HL-60 (cell line): Measurements from ENCODE around the gene SEC14L2.

ENCODE experiments used
- DNase-seq, 2 experiments: peaks; one replicate each; pipeline ENCODE4 v3.0.0-alpha.2; 2010 to 2020; ENCODE audit warnings: low read depth in 1 of 2, low spot score in 1 of 2
- H3K27ac ChIP-seq: fragments of 250-450 bp; sonication (Bioruptor Pico); replicated peaks from 2 replicates; pipeline ENCODE4 v1.5.1; 2020; ENCODE audit warnings: mild to moderate bottlenecking, moderate library complexity
- H3K27me3 ChIP-seq: fragments of 250-450 bp; sonication (Bioruptor Pico); 2 replicates; pipeline ENCODE4 v1.5.1; 2021; ENCODE audit warnings: mild to moderate bottlenecking, moderate library complexity; ENCODE audit not compliant: insufficient read depth, poor library complexity, severe bottlenecking
- H3K4me3 ChIP-seq: replicated peaks from 2 replicates; pipeline ENCODE4 v1.5.1; 2011; ENCODE audit warnings: mild to moderate bottlenecking, control low read depth, low read length; ENCODE audit not compliant: insufficient read depth
- GABPA ChIP-seq: IDR thresholded peaks from 2 replicates; pipeline ENCODE4 v1.6.1; 2012; ENCODE audit warnings: low read depth
- POLR2AphosphoS5 ChIP-seq: IDR thresholded peaks from 2 replicates; pipeline ENCODE4 v1.6.1; 2012; ENCODE audit warnings: low read depth
- SPI1 ChIP-seq: IDR thresholded peaks from 2 replicates; pipeline ENCODE4 v1.6.1; 2012; ENCODE audit warnings: low read depth, mild to moderate bottlenecking, borderline replicate concordance
- TF ChIP-seq, protein P1 (sequence below): IDR thresholded peaks from 2 replicates; pipeline ENCODE4 v1.6.1; 2012; ENCODE audit warnings: low read depth; ENCODE audit not compliant: insufficient replicate concordance
- TF ChIP-seq, protein P2 (sequence below): IDR thresholded peaks from one replicate; pipeline ENCODE4 v1.5.1; 2011; ENCODE audit warnings: low read length, control low read depth, inconsistent platforms; ENCODE audit not compliant: insufficient read depth

Gene SEC14L2

DNA sequence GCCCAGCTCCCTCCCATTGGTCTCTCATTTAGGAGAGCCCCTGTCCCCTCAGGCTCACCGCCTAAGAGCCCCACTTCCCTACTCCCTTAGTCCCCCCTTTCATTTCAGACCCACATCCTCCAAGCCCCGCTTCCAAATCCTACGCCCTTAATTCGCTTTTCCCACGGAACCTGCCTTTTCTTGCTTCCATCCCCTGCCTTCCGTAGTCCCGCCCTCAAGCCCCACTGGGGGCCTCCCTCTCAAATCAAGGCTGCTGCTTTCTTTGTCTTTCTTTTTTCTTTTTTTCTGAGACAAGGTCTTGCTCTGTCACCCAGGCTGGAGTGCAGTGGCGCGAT is 39.6 kb upstream of the SEC14L2 start:
- peak overlapping the region; percentile 97 for H3K27ac ChIP-seq
- peak overlapping the region; percentile 91 for H3K4me3 ChIP-seq
- no peaks in the 10 kb centered on the region for H3K27me3 ChIP-seq
- TF ChIP-seq GABPA, result no peak
- no peak for DNase-seq

DNA sequence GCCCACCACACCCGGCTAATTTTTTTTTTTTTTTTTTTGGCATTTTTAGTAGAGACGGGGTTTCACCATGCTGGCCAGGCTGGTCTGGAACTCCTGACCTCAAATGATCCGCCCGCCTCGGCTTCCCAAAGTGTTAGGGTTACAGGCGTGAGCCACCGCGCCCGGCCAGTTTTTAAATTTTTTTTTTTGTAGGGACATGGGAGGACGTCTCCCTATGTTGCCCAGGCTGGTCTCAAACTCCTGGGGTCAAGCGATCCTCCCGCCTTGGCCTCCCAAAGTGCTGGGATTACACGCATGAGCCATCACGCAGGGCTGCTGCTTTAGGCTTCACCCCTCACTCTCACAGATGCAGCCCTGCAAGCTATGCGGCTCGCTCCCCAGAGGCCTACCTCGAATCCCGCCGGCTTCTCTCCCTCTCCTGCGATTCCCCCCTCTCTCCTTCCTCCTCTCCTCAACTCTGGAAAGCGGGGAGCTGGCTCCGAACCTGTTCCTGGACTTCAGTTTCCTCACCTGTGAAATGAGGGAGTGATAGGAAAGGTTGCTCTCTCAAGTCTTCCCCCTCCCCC is 39.1 kb upstream of the SEC14L2 start:
- no peaks in the 10 kb centered on the region for H3K27me3 ChIP-seq
- H3K27ac ChIP-seq, result no peak overlapping the region
- no peak overlapping the region for H3K4me3 ChIP-seq
- TF ChIP-seq, protein P1, sequence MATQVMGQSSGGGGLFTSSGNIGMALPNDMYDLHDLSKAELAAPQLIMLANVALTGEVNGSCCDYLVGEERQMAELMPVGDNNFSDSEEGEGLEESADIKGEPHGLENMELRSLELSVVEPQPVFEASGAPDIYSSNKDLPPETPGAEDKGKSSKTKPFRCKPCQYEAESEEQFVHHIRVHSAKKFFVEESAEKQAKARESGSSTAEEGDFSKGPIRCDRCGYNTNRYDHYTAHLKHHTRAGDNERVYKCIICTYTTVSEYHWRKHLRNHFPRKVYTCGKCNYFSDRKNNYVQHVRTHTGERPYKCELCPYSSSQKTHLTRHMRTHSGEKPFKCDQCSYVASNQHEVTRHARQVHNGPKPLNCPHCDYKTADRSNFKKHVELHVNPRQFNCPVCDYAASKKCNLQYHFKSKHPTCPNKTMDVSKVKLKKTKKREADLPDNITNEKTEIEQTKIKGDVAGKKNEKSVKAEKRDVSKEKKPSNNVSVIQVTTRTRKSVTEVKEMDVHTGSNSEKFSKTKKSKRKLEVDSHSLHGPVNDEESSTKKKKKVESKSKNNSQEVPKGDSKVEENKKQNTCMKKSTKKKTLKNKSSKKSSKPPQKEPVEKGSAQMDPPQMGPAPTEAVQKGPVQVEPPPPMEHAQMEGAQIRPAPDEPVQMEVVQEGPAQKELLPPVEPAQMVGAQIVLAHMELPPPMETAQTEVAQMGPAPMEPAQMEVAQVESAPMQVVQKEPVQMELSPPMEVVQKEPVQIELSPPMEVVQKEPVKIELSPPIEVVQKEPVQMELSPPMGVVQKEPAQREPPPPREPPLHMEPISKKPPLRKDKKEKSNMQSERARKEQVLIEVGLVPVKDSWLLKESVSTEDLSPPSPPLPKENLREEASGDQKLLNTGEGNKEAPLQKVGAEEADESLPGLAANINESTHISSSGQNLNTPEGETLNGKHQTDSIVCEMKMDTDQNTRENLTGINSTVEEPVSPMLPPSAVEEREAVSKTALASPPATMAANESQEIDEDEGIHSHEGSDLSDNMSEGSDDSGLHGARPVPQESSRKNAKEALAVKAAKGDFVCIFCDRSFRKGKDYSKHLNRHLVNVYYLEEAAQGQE, result no peak
- TF ChIP-seq, protein P2, sequence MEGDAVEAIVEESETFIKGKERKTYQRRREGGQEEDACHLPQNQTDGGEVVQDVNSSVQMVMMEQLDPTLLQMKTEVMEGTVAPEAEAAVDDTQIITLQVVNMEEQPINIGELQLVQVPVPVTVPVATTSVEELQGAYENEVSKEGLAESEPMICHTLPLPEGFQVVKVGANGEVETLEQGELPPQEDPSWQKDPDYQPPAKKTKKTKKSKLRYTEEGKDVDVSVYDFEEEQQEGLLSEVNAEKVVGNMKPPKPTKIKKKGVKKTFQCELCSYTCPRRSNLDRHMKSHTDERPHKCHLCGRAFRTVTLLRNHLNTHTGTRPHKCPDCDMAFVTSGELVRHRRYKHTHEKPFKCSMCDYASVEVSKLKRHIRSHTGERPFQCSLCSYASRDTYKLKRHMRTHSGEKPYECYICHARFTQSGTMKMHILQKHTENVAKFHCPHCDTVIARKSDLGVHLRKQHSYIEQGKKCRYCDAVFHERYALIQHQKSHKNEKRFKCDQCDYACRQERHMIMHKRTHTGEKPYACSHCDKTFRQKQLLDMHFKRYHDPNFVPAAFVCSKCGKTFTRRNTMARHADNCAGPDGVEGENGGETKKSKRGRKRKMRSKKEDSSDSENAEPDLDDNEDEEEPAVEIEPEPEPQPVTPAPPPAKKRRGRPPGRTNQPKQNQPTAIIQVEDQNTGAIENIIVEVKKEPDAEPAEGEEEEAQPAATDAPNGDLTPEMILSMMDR, result no peak
- TF ChIP-seq GABPA (no peak), SPI1 (no peak), POLR2AphosphoS5 (no peak)
- DNase-seq, result no peak

DNA sequence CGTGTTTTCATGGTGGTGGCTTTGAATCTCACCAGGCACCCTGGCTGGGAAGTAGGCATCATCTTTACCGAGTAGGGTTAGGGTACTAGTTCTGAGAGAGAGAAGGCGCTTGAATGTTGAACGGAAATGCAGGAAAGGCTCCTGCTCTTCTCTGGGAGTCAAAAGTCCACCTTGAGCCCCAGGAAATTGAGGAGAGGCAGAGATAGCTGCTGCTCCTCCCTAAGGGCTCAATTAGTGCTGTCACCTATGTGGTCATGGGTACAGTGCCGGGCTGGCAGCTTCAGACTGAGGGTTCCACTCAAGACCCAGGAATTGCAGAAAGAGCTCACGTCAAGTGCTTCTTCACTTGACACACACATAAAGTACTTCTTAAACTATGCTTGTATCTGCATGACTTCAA is 38.3 kb upstream of the SEC14L2 start:
- Histone ChIP-seq H3K27ac (no peak overlapping the region), H3K27me3 (no peaks in the 10 kb centered on the region), H3K4me3 (no peak overlapping the region)
- no peak for DNase-seq
- TF ChIP-seq, protein P2, result no peak
- TF ChIP-seq GABPA (no peak), SPI1 (no peak)

DNA sequence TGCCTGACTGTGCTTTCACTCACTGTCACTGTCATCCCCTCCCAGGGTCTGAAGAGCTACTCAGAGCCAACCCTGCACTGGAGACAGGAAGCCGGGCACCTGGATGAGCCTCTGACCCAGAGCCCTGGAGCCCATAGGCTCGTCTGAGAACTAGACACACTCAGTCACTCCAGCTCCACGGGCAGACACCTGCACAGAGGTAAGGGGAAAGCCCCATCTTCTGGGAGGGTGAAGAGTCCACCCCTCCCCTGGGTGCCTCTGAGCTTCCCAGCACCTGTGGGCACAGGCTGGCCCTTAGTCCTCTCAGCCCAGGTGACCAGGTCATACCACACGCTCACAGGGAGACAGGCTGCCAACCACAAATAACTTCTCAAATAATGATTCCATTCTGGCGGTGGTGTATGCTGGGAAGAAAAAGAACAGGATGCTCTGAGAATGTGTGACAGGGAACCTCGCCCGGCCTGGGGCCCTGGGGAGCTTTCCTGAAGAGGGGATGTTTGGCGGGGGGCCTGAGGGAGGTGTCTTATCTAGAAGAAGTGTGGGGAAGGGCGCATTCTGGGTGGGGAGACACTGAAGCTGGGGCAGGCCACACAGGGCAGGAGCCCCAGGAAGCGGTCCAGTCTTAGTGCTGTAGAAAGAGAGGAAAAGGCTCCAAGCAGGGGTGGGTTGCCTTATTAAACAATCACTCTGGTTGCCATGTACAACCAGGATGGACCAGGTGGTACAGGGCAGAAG is 34.7 kb upstream of the SEC14L2 start:
- Histone ChIP-seq H3K27me3 (no peaks in the 10 kb centered on the region), H3K27ac (no peak overlapping the region), H3K4me3 (no peak overlapping the region)
- TF ChIP-seq GABPA, result no peak
- TF ChIP-seq, protein P1, result no peak
- no peak for TF ChIP-seq SPI1
- no peak for TF ChIP-seq POLR2AphosphoS5
- no peak for DNase-seq
